HG03066 (cell line): Measurements from ENCODE around the gene WASF3.

Experiments
- ATAC-seq: cut with Tn5 transposase; IDR thresholded peaks from one replicate; pipeline ENCODE4 v1.9.1; 2021; ENCODE audit warnings: low read depth; ENCODE audit not compliant: unreplicated experiment

Gene WASF3, protein sequence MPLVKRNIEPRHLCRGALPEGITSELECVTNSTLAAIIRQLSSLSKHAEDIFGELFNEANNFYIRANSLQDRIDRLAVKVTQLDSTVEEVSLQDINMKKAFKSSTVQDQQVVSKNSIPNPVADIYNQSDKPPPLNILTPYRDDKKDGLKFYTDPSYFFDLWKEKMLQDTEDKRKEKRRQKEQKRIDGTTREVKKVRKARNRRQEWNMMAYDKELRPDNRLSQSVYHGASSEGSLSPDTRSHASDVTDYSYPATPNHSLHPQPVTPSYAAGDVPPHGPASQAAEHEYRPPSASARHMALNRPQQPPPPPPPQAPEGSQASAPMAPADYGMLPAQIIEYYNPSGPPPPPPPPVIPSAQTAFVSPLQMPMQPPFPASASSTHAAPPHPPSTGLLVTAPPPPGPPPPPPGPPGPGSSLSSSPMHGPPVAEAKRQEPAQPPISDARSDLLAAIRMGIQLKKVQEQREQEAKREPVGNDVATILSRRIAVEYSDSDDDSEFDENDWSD

DNA sequence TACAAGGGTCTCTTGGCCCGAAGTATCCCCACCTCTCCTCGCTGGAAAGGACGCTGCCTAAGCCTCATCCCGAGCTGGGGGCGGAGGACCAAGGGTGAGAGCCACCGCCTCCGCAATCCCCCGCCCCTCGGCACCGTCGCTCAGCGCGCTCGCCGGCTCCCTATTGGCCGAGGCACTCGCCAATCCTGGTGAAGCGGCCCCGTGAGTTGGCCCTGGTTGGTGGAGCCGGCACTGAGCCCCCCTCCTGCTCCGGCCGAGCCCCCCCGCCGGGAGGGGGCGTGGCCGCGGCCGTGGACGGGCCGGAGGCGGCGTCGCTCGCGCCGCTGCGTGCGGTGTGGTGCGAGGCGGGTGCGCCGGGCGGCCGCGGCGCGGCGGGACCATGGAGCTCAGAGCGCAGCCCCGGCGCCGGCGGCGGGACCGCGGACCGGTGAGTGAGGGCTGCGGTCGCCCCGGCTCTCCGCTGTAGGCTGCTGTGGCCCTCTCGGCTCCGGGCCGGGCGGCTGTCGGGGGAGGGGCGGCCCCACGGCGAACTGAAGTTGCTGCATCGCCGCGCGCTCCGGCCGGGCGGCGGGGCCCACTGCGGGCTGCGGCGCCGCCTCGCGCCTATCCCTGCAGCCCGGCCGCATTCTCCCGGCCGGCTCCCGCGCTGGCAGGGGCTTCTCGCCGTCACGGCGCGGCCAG is at the start of gene WASF3:
TSS of gene WASF3 (plus strand) at position 291 of the 681 bp plus-strand sequence. CDS start 84,588 bp downstream, outside the sequence.
- ATAC-seq, result peak; percentile 86

- no peak for ATAC-seq
Observed at GRCh38 chr13:26508885-26509284, 48.6 kb upstream of the WASF3 start.

DNA sequence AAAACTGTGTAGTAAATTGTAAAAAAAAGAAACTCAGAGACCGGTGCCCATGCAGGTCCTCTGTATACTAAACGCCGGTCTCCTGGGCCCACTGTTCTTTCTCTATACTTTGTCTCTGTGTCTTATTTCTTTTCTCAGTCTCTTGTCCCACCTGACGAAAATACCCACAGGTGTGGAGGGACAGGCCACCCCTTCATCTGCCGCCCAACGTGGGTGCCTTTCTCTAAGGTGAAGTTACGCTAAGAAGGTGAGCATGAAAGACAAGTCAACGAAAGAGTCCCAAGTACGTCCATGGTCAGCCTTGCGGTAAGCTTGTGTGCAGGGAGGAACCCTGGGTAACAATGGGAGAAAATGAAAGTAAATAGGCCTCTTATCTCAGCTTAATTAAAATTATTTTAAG is 48.0 kb upstream of the WASF3 start:
- no peak for ATAC-seq

DNA sequence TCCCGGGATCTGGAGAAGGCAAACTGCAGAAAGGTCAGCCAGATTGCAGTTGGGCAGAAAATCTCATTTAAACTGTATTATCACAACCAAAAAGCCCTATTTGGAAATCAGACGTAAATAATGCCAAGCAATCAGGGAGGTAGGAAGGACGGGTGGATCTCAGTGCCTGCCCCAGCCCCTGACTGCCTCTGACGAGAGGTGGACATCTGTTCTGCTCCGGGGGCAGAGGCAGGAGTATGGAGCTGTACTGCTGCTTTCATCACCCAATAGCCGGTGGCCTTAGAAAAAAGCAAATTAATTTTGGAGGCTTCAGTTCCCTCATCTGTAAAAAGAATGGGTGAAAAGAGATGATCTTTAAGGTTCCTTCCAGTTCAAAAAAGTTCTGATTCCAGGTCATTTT is 43.6 kb upstream of the WASF3 start:
- ATAC-seq, result no peak

- ATAC-seq, result no peak
Observed at GRCh38 chr13:26515721-26516120, 41.8 kb upstream of the WASF3 start.

- ATAC-seq, result no peak
Observed at GRCh38 chr13:26517936-26518335, 39.5 kb upstream of the WASF3 start.

- no peak for ATAC-seq
Observed at GRCh38 chr13:26518451-26518959, 39.0 kb upstream of the WASF3 start.

GRCh38 chr13:26522571-26522970 is 34.9 kb upstream of the WASF3 start:
- no peak for ATAC-seq

DNA sequence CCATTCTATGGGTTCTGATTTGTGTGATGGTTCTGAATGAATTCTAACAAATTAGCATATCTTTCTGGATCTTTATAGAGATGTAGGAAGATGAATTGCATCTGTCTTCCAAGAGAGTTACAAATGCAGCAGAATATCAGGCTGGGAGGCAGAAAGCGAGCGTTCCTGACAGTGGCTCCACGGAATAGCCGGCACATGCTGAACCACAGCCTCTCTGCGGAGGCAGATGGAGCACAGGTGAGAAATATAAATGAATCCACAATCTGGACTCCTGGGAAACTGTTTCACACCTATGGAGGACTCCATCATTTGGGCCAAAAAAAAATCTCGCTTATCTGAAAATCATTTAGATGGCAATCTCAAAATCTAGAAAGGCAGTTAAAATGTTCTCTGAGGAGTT is 34.5 kb upstream of the WASF3 start:
- ATAC-seq, result no peak

DNA sequence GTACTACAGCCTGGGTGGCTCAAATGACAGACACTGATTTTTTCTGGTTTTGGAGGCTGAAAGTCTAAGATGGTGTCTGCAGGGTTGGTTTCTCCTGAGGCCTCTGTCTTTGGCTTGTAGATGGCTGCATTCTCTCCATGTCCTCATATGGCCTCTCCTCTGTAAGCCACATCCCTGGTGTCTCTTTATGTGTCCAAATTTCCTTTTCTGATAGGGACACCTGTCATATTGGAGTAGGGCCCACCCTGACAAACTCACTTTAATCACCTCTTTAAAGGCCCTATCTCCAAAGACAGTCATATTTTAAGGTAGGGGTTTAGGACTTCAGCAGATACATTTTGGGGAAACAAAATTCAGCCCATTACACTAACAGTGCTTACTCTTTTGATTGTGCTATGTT is 32.0 kb upstream of the WASF3 start:
- no peak for ATAC-seq

GRCh38 chr13:26526702-26527216 is 30.7 kb upstream of the WASF3 start:
- ATAC-seq, result no peak

- ATAC-seq, result no peak
Observed at GRCh38 chr13:26528527-26528926, 29.0 kb upstream of the WASF3 start.

GRCh38 chr13:26529441-26529840 is 28.0 kb upstream of the WASF3 start:
- no peak for ATAC-seq

- no peak for ATAC-seq
Observed at GRCh38 chr13:26531742-26532141, 25.7 kb upstream of the WASF3 start.

GRCh38 chr13:26534036-26534726 is 23.3 kb upstream of the WASF3 start:
- no peak for ATAC-seq

- no peak for ATAC-seq
Observed at GRCh38 chr13:26538363-26539317, 18.8 kb upstream of the WASF3 start.

- ATAC-seq, result no peak
Observed at GRCh38 chr13:26539738-26540292, 17.7 kb upstream of the WASF3 start.

DNA sequence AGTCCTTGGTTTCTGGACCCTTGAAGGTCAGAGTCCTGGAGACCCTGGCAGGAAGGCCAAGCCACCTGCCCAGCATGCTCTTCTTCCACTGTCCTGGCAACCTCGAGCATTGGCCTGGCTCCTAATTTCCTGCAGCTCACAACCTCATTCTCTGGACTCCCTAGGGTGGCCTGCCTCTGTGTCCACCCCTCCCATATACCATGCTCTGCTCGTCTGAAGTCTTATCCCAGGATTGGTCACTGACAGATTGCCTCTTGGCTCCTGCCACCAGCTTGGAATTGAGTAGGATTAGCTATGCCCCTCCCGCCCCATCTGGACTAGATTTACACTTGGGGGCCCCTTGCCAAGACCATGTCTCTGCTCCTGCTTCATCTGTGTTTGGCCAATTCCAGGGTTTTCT is 17.1 kb upstream of the WASF3 start:
- no peak for ATAC-seq

DNA sequence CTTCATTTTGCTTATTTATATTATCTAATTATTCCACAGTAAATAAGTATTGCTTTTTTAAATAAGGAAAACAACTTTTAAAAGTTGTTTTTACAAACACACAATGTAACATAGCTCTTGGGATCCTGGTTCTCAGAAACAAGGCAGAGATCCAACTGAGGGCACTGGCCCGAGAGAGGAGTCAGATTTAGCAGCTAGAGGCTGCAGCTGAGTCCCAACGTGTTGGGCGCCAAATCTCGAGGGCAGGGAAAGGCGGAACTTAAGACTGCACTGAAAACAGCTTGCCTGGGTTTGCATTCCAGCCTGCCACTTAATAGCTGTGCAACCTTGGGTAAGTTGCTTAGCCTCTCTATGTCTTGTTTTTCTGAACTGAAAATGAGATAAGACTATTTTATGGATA is 16.4 kb upstream of the WASF3 start:
- ATAC-seq, result no peak
